Effector CD8-positive, alpha-beta T cell (primary cell): ENCODE results near the gene TRIM42.

Source experiments
- DNase-seq: peaks from one replicate; lab custom pipeline; 2025; lab: John Stamatoyannopoulos, UW

TRIM42 gene

GRCh38 chr3:140710711-140711389, 33.0 kb downstream of the TRIM42 start:
- no peak for DNase-seq

GRCh38 chr3:140711390-140712035, 33.6 kb downstream of the TRIM42 start:
- no peak for DNase-seq

- no peak for DNase-seq
Measured at GRCh38 chr3:140712301-140712700, 34.4 kb downstream of the TRIM42 start.

GRCh38 chr3:140715035-140715434, 37.2 kb downstream of the TRIM42 start:
- DNase-seq = no peak

GRCh38 chr3:140717921-140718320, 40.1 kb downstream of the TRIM42 start:
- DNase-seq = no peak

GRCh38 chr3:140719841-140720614, 42.2 kb downstream of the TRIM42 start:
- DNase-seq = no peak

GRCh38 chr3:140723576-140723975, 45.7 kb downstream of the TRIM42 start:
- DNase-seq = no peak

GRCh38 chr3:140724856-140725812, 47.3 kb downstream of the TRIM42 start:
- DNase-seq = no peak

- no peak for DNase-seq
Measured at GRCh38 chr3:140726066-140726465, 48.2 kb downstream of the TRIM42 start.

- no peak for DNase-seq
Measured at GRCh38 chr3:140727886-140728285, 50.0 kb downstream of the TRIM42 start.

GRCh38 chr3:140731440-140732119, 53.7 kb downstream of the TRIM42 start:
- DNase-seq = no peak

- DNase-seq = no peak
Measured at GRCh38 chr3:140733623-140734022, 55.8 kb downstream of the TRIM42 start.

- DNase-seq = no peak
Measured at GRCh38 chr3:140736863-140737460, 59.1 kb downstream of the TRIM42 start.

GRCh38 chr3:140742116-140742515, 64.3 kb downstream of the TRIM42 start:
- DNase-seq = no peak

- DNase-seq = no peak
Measured at GRCh38 chr3:140748171-140748570, 70.3 kb downstream of the TRIM42 start.

GRCh38 chr3:140748903-140749302, 71.0 kb downstream of the TRIM42 start:
- DNase-seq = no peak
